Glutamatergic neuron (in vitro differentiated cells): ENCODE measurements around the gene RHEBL1. TPM values are rescaled to one million over a fixed set of nuclear protein-coding genes. Genes with fewer than 3 reads are reported as not detected.

Experiments used
- DNase-seq: peaks from one replicate; pipeline ENCODE4 v3.0.0; 2022
- H3K27ac Mint-ChIP-seq: one replicate; pipeline ENCODE4 v1.8.0; 2020; ENCODE audit warnings: mild to moderate bottlenecking, mixed read lengths, inconsistent platforms; ENCODE audit not compliant: unreplicated experiment
- H3K27me3 Mint-ChIP-seq: one replicate; pipeline ENCODE4 v1.8.0; 2020; ENCODE audit warnings: mild to moderate bottlenecking, moderate library complexity, mixed read lengths, inconsistent platforms; ENCODE audit not compliant: unreplicated experiment
- H3K36me3 Mint-ChIP-seq: one replicate; pipeline ENCODE4 v1.8.0; 2020; ENCODE audit warnings: mild to moderate bottlenecking, mixed read lengths, inconsistent platforms; ENCODE audit not compliant: unreplicated experiment
- H3K4me1 Mint-ChIP-seq: one replicate; pipeline ENCODE4 v1.8.0; 2020; ENCODE audit warnings: mild to moderate bottlenecking, low read depth, mixed read lengths, inconsistent platforms; ENCODE audit not compliant: unreplicated experiment
- H3K4me3 Mint-ChIP-seq: one replicate; pipeline ENCODE4 v1.8.0; 2020; ENCODE audit warnings: mild to moderate bottlenecking, mixed read lengths, inconsistent platforms; ENCODE audit not compliant: unreplicated experiment
- H3K9me3 Mint-ChIP-seq: one replicate; pipeline ENCODE4 v1.8.0; 2020; ENCODE audit warnings: mild to moderate bottlenecking, moderate library complexity, mixed read lengths, inconsistent platforms; ENCODE audit not compliant: unreplicated experiment
- long read RNA-seq: library from polyadenylated mRNA; unstranded; transcript quantifications from one replicate; pipeline ENCODE4 v2.0.0, GENCODE V29; 2020; ENCODE audit not compliant: unreplicated experiment
- total RNA-seq: library from RNA; stranded (reverse); fragmentation: NEBNext Ultra II Directional; extraction: Animal tissue kit (Norgen Biotek cat#: 25700); gene quantifications from one replicate; pipeline ENCODE4 v1.2.1, GENCODE V29; 2021; ENCODE audit not compliant: unreplicated experiment
- TF ChIP-seq, protein P1 (sequence below): fragments of 200-600 bp; sonication (generic); IDR thresholded peaks from one replicate; pipeline ENCODE4 v1.5.0; 2021; ENCODE audit not compliant: partially characterized antibody, unreplicated experiment

RHEBL1 gene, protein sequence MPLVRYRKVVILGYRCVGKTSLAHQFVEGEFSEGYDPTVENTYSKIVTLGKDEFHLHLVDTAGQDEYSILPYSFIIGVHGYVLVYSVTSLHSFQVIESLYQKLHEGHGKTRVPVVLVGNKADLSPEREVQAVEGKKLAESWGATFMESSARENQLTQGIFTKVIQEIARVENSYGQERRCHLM
- 2.3 TPM for total RNA-seq
- long read RNA-seq, partial matches to known transcripts: 1 of 3 reads
- long read RNA-seq, other reads (novel, unspliced or antisense): 2 of 3 reads

DNA sequence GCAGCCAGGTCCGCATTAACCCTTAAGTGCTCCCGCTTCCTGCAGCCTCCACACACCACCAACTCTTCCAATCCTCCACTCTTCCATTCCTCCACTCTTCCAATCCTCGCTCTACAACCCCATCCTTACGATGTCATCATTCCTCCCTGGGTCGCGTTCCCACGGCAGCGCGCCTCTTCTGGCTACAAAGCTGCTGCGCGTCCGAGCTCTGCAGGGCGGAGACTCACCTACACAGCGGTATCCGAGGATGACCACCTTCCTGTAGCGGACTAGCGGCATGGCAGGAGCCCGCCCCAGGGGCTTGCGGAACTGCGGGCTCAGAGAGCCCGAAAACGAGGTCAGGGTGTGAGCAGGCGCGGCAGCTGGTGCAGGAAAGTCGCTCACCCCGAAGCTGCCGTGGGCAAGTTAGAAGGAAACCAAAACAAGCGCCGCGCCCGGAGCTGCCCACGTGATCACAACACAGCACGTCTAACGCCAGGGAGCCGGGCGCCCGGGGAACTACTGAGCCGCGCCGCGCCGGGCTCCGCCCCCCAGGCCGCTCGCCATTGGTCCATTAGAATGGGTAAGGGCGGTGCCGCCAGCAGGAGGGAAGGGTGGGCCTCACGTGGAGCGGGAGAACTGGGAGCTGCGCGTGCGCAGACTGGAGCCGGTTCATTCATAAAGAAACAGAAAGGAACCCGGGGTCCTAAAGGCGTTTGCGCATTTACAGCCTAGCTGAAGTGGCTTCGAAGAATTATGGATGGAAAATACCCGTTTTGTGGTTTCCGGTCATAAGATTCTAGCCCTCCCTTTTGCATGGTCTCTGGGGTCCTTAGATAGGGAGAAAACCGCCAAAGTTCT is at the start of gene RHEBL1:
TSS of gene RHEBL1 (minus strand) at position 473 of the 840 bp plus-strand sequence. CDS start at position 279, 194 bp downstream.
- TF ChIP-seq, protein P1, sequence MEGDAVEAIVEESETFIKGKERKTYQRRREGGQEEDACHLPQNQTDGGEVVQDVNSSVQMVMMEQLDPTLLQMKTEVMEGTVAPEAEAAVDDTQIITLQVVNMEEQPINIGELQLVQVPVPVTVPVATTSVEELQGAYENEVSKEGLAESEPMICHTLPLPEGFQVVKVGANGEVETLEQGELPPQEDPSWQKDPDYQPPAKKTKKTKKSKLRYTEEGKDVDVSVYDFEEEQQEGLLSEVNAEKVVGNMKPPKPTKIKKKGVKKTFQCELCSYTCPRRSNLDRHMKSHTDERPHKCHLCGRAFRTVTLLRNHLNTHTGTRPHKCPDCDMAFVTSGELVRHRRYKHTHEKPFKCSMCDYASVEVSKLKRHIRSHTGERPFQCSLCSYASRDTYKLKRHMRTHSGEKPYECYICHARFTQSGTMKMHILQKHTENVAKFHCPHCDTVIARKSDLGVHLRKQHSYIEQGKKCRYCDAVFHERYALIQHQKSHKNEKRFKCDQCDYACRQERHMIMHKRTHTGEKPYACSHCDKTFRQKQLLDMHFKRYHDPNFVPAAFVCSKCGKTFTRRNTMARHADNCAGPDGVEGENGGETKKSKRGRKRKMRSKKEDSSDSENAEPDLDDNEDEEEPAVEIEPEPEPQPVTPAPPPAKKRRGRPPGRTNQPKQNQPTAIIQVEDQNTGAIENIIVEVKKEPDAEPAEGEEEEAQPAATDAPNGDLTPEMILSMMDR: no peak
- H3K27ac Mint-ChIP-seq: peak within 1 kb of the TSS; percentile 30
- peak within 1 kb of the TSS; percentile 99 for H3K4me3 Mint-ChIP-seq
- DNase-seq: peak; percentile 99
- H3K9me3 Mint-ChIP-seq: peaks cover 4% of the 10 kb centered on the region
- no peaks in the 10 kb centered on the region for H3K36me3 Mint-ChIP-seq
- H3K27me3 Mint-ChIP-seq: peaks cover 4% of the 10 kb centered on the region
- H3K4me1 Mint-ChIP-seq: peaks cover 7% of the 10 kb centered on the region

DNA sequence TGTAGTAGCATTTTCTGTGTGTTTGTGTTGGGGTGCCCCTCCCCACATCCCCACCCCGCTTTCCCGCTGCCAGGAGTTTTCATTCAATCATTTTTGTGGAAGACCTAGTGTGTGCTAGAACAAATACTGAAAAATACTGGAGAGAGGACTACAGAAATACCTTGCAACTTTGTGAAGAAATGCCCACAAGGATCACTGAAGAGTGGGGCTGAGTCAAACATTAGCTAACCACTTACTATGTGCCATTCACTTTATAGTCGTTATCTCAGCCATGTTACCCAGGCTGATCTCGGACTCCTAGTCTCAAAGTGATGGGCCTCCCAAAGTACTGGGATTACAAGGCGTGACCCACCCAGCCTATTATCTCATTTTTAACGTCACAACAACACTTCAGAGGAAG is 41.4 kb upstream of the RHEBL1 start:
- peaks cover 9% of the 10 kb centered on the region for H3K4me1 Mint-ChIP-seq
- TF ChIP-seq, protein P1: no peak
- no peak for DNase-seq
- H3K27ac Mint-ChIP-seq: peak overlapping the region; percentile 99
- peaks cover 12% of the 10 kb centered on the region for H3K9me3 Mint-ChIP-seq
- H3K36me3 Mint-ChIP-seq: no peaks in the 10 kb centered on the region
- H3K27me3 Mint-ChIP-seq: peaks cover 7% of the 10 kb centered on the region
- peak overlapping the region; percentile 98 for H3K4me3 Mint-ChIP-seq

DNA sequence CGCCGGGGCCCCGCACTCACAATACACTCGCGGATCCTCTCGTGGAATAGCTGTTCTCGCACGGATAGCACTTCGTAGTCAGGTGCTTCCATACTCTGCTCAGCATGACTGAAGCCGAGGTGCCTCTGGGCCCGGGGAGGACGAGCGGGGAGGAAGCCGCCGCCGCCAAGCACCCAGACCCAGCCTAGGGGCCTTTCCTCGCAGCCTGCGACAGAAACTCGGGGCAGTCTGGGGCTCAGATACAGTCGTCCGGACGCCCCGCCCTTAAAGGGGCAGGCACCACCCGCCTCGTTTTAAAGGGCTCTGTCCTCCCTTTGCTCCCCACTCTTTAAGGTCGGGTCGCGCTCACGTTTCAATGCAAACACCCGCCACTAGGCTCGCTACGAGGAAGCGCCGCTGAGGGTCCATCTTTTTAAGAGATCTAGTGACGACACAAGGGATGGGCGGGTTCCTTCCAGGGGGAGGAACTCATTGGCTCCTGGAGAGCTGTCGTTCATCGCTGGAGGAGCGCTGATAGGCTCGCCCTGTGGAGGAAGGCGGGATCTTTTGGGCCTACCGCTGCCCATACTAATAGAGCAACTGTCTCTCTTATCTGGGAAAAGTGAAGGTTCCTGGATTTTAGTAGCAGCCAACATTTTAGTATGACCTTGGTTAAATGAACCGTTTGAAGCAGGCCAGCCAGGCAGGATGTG is 40.8 kb upstream of the RHEBL1 start, which contains the start of gene LMBR1L:
TSS of gene LMBR1L (minus strand) at position 384 of the 692 bp plus-strand sequence. CDS start at position 92, 292 bp downstream.
- peaks cover 9% of the 10 kb centered on the region for H3K4me1 Mint-ChIP-seq
- peak within 1 kb of the TSS; percentile 99 for H3K27ac Mint-ChIP-seq
- H3K27me3 Mint-ChIP-seq: peaks cover 7% of the 10 kb centered on the region
- TF ChIP-seq, protein P1: peak; percentile 55
- peak; percentile 92 for DNase-seq
- H3K4me3 Mint-ChIP-seq: peak within 1 kb of the TSS; percentile 98
- H3K9me3 Mint-ChIP-seq: peaks cover 12% of the 10 kb centered on the region
- no peaks in the 10 kb centered on the region for H3K36me3 Mint-ChIP-seq

GRCh38 chr12:49109641-49110463 is 40.1 kb upstream of the RHEBL1 start:
- peaks cover 12% of the 10 kb centered on the region for H3K9me3 Mint-ChIP-seq
- H3K4me1 Mint-ChIP-seq: peaks cover 9% of the 10 kb centered on the region
- peak overlapping the region; percentile 98 for H3K4me3 Mint-ChIP-seq
- H3K27me3 Mint-ChIP-seq: peaks cover 7% of the 10 kb centered on the region
- TF ChIP-seq, protein P1: no peak
- peak overlapping the region; percentile 99 for H3K27ac Mint-ChIP-seq
- H3K36me3 Mint-ChIP-seq: no peaks in the 10 kb centered on the region
- DNase-seq: peak; percentile 70
